Measurements from ENCODE around the gene RSPO3. TPM values are rescaled to one million over a fixed set of nuclear protein-coding genes. Genes with fewer than 3 reads are reported as not detected.

The RSPO3 gene
- total RNA-seq, 2 donors from 2014 or later = 1.6 to 7.3 TPM

- no peak overlapping the region for H3K27ac ChIP-seq
- no peaks in the 10 kb centered on the region for H3K4me1 ChIP-seq
- DNase-seq (no peak), ATAC-seq (no peak)
- TF ChIP-seq, protein P1, sequence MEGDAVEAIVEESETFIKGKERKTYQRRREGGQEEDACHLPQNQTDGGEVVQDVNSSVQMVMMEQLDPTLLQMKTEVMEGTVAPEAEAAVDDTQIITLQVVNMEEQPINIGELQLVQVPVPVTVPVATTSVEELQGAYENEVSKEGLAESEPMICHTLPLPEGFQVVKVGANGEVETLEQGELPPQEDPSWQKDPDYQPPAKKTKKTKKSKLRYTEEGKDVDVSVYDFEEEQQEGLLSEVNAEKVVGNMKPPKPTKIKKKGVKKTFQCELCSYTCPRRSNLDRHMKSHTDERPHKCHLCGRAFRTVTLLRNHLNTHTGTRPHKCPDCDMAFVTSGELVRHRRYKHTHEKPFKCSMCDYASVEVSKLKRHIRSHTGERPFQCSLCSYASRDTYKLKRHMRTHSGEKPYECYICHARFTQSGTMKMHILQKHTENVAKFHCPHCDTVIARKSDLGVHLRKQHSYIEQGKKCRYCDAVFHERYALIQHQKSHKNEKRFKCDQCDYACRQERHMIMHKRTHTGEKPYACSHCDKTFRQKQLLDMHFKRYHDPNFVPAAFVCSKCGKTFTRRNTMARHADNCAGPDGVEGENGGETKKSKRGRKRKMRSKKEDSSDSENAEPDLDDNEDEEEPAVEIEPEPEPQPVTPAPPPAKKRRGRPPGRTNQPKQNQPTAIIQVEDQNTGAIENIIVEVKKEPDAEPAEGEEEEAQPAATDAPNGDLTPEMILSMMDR (IDR thresholded peaks at IDR 0.05) = no peak
- no peak for TF ChIP-seq POLR2A (IDR thresholded peaks at IDR 0.05)
- 31 to 49% methylated on average over 2 of the region's 2 CpGs for WGBS, 2 donors
- intact Hi-C loops (cut with DNase I) = no loop called here
- no peaks in the 10 kb centered on the region for H3K9me3 ChIP-seq
- no peaks in the 10 kb centered on the region for H3K27me3 ChIP-seq
- no peak overlapping the region for H3K4me3 ChIP-seq
- H3K36me3 ChIP-seq (replicated peaks in 1 of 2; ENCODE audit: insufficient read depth in 1 of 2, low read depth in 2 of 2) = no peaks in the 10 kb centered on the region
These were observed 15.0 kb upstream of the RSPO3 start for GRCh38 chr6:127103482-127103881.

DNA sequence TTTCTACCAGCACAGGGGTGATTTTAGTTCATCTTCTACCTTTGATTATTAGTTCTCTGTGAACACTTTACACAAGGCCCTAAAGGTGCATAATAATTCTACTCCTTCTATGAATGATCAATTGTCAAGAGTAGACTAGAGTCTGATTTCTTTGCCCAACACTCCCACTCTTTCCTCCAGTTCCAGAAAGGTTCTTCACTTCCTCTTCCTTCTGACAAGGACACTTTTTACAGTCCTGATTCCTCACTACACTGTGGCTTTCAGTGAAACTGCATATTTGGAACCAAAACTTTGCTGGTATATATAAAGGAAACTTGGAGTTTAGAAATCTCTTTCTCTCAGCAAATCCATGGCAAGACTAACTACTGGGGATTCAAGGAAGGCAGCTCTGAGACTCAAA is 10.6 kb upstream of the RSPO3 start:
- Histone ChIP-seq H3K4me1 (no peaks in the 10 kb centered on the region), H3K36me3 (replicated peaks in 1 of 2; ENCODE audit: insufficient read depth in 1 of 2, low read depth in 2 of 2) (no peaks in the 10 kb centered on the region), H3K27me3 (no peaks in the 10 kb centered on the region), H3K4me3 (no peak overlapping the region), H3K27ac (no peak overlapping the region), H3K9me3 (no peaks in the 10 kb centered on the region)
- TF ChIP-seq, protein P1 (IDR thresholded peaks at IDR 0.05) = no peak
- TF ChIP-seq POLR2A (IDR thresholded peaks at IDR 0.05) = no peak
- ATAC-seq = no peak
- DNase-seq = no peak
- intact Hi-C loops (cut with DNase I) = no loop called here

- no peaks in the 10 kb centered on the region for H3K27me3 ChIP-seq
- H3K27ac ChIP-seq = no peak overlapping the region
- TF ChIP-seq POLR2A (IDR thresholded peaks at IDR 0.05) = no peak
- TF ChIP-seq, protein P1 (IDR thresholded peaks at IDR 0.05) = no peak
- DNase-seq (no peak), ATAC-seq (no peak)
- WGBS, 2 donors = 74 to 75% methylated on average over 3 of the region's 3 CpGs
- intact Hi-C loops (cut with DNase I) = no loop called here
- no peaks in the 10 kb centered on the region for H3K9me3 ChIP-seq
- no peaks in the 10 kb centered on the region for H3K36me3 ChIP-seq (replicated peaks in 1 of 2; ENCODE audit: insufficient read depth in 1 of 2, low read depth in 2 of 2)
- no peak overlapping the region for H3K4me3 ChIP-seq
- H3K4me1 ChIP-seq = no peaks in the 10 kb centered on the region
These were observed 7.8 kb upstream of the RSPO3 start for GRCh38 chr6:127110712-127111111.

DNA sequence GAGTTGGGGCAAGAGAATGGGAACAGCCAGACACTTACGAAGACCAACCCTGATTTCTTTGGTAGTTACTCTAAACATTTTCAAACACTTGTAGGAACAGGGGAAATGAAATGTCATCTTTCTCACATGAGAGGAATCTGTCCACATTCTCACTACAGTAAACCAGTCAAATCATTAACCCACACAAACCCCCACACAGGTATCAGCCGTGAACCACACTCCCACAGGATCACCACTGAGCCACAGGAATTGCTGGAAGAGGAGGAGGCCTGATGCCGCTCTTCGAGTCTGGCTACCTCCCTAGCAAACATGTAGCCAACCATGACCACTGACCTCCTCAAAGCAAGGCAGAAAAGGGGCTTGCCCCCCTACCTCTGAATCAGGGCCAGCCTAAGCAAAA is 6.9 kb upstream of the RSPO3 start:
- Histone ChIP-seq H3K27ac (no peak overlapping the region), H3K4me3 (no peak overlapping the region), H3K27me3 (no peaks in the 10 kb centered on the region), H3K4me1 (no peaks in the 10 kb centered on the region), H3K36me3 (replicated peaks in 1 of 2; ENCODE audit: insufficient read depth in 1 of 2, low read depth in 2 of 2) (no peaks in the 10 kb centered on the region), H3K9me3 (no peaks in the 10 kb centered on the region)
- WGBS, 2 donors = 85 to 91% methylated on average over 4 of the region's 4 CpGs
- DNase-seq = no peak
- intact Hi-C loops (cut with DNase I) = no loop called here
- no peak for TF ChIP-seq POLR2A (IDR thresholded peaks at IDR 0.05)
- TF ChIP-seq, protein P1 (IDR thresholded peaks at IDR 0.05) = no peak
- no peak for ATAC-seq

GRCh38 chr6:127114214-127114760 is 4.2 kb upstream of the RSPO3 start:
- no peaks in the 10 kb centered on the region for H3K27me3 ChIP-seq
- DNase-seq (no peak), ATAC-seq (no peak)
- no peaks in the 10 kb centered on the region for H3K9me3 ChIP-seq
- no peak overlapping the region for H3K4me3 ChIP-seq
- TF ChIP-seq, protein P1 (IDR thresholded peaks at IDR 0.05) = no peak
- no peak for TF ChIP-seq POLR2A (IDR thresholded peaks at IDR 0.05)
- H3K36me3 ChIP-seq (replicated peaks in 1 of 2; ENCODE audit: insufficient read depth in 1 of 2, low read depth in 2 of 2) = no peaks in the 10 kb centered on the region
- H3K4me1 ChIP-seq = peaks cover 7% of the 10 kb centered on the region
- no peak overlapping the region for H3K27ac ChIP-seq
- WGBS, 2 donors = 41 to 43% methylated on average over 1 of the region's 1 CpG
- intact Hi-C loops (cut with DNase I) = no loop called here
